SKM-1 (cell line): Measurements from ENCODE around the gene SCRN2.

Experiments
- DNase-seq: peaks from one replicate; lab custom pipeline; 2025; ENCODE audit not compliant: unreplicated experiment; lab: John Stamatoyannopoulos, UW

SCRN2 gene

GRCh38 chr17:47847341-47848197 lies 6.5 kb upstream of the SCRN2 start:
- DNase-seq = no peak

- no peak for DNase-seq
Observed at GRCh38 chr17:47846716-47847340, 5.8 kb upstream of the SCRN2 start.

- DNase-seq = no peak
Observed at GRCh38 chr17:47845716-47846075, 4.6 kb upstream of the SCRN2 start.

GRCh38 chr17:47844814-47845715 lies 4.0 kb upstream of the SCRN2 start:
- no peak for DNase-seq

- no peak for DNase-seq
Observed at GRCh38 chr17:47844227-47844626, 3.2 kb upstream of the SCRN2 start.

GRCh38 chr17:47843391-47843730 lies 2.3 kb upstream of the SCRN2 start:
- no peak for DNase-seq

- DNase-seq = no peak
Observed at GRCh38 chr17:47841488-47842291, 617 bp upstream of the SCRN2 start.

GRCh38 chr17:47840001-47840741 lies 902 bp downstream of the SCRN2 start:
- DNase-seq = no peak

GRCh38 chr17:47839071-47839470 lies 2.0 kb downstream of the SCRN2 start:
- DNase-seq = no peak

GRCh38 chr17:47838636-47839035 lies 2.4 kb downstream of the SCRN2 start:
- no peak for DNase-seq

- DNase-seq = no peak
Observed at GRCh38 chr17:47837401-47838039, 3.6 kb downstream of the SCRN2 start.

GRCh38 chr17:47836601-47837000 lies 4.5 kb downstream of the SCRN2 start:
- DNase-seq = no peak

- no peak for DNase-seq
Observed at GRCh38 chr17:47834756-47835155, 6.3 kb downstream of the SCRN2 start.

- no peak for DNase-seq
Observed at GRCh38 chr17:47831934-47832327, 9.1 kb downstream of the SCRN2 start.

- DNase-seq = peak; percentile 96
Observed at GRCh38 chr17:47831003-47831933, 9.8 kb downstream of the SCRN2 start, which contains the start of the genes LRRC46 and MRPL10. LRRC46 (plus strand) TSS chr17:47831670; CDS start chr17:47831990, 320 bp downstream. MRPL10 (minus strand) TSS chr17:47831541; CDS start chr17:47831511, 30 bp downstream.

GRCh38 chr17:47830396-47831002 lies 10.6 kb downstream of the SCRN2 start:
- DNase-seq = no peak

- DNase-seq = no peak
Observed at GRCh38 chr17:47829870-47830269, 11.2 kb downstream of the SCRN2 start.

GRCh38 chr17:47823519-47823918 lies 17.6 kb downstream of the SCRN2 start:
- no peak for DNase-seq
